Activated T-cell treated with anti-CD3 and anti-CD28 coated beads, Interleukin-2, amount 50 U/mL, for 72 hours (primary cell): ENCODE measurements around the gene ZFAND6. TPM values are rescaled to one million over a fixed set of nuclear protein-coding genes. Genes with fewer than 3 reads are reported as not detected.
"Not testable (repeated sequence)": the region's sequence is repeated elsewhere in the genome, so short reads cannot be mapped to it uniquely, and the experiment has no call there.

Experiments used
- ATAC-seq, 2 donors: fragments of 150-1000 bp; cut with Tn5 transposase; replicated peaks in 1 of 2; 2 replicates each; pipeline ENCODE4 v1.10.0; 2021; ENCODE audit warnings: moderate library complexity in 2 of 2, mild to moderate bottlenecking in 1 of 2
- DNase-seq, 2 donors: peaks; one replicate each; pipeline ENCODE4 v3.0.0; 2021 to 2022; ENCODE audit warnings: mixed read lengths in 1 of 2
- H3K27ac Mint-ChIP-seq: one replicate; pipeline ENCODE4 v1.8.0; 2022; ENCODE audit warnings: mild to moderate bottlenecking, moderate library complexity, mixed read lengths
- H3K27me3 Mint-ChIP-seq: one replicate; pipeline ENCODE4 v1.8.0; 2022; ENCODE audit warnings: low read depth, mixed read lengths
- H3K36me3 Mint-ChIP-seq, 2 donors: one replicate each; pipeline ENCODE4 v1.8.0; 2022; ENCODE audit warnings: mixed read lengths in 2 of 2, mild to moderate bottlenecking in 1 of 2; ENCODE audit not compliant: insufficient read depth in 2 of 2
- H3K4me1 Mint-ChIP-seq: one replicate; pipeline ENCODE4 v1.8.0; 2022; ENCODE audit warnings: low read depth, mixed read lengths
- H3K4me3 Mint-ChIP-seq, 2 donors: one replicate each; pipeline ENCODE4 v1.8.0; 2022; ENCODE audit warnings: mild to moderate bottlenecking in 2 of 2, mixed read lengths in 2 of 2, moderate library complexity in 2 of 2
- H3K9me3 Mint-ChIP-seq, 2 donors: one replicate each; pipeline ENCODE4 v1.8.0; 2022; ENCODE audit warnings: mixed read lengths in 2 of 2
- total RNA-seq, 2 donors: library from RNA; stranded (reverse); gene quantifications; one replicate each; pipeline ENCODE4 v1.2.3, GENCODE V29; 2022

Gene ZFAND6
- total RNA-seq, 2 donors from 2014 or later, result 43.9 to 44.1 TPM

DNA sequence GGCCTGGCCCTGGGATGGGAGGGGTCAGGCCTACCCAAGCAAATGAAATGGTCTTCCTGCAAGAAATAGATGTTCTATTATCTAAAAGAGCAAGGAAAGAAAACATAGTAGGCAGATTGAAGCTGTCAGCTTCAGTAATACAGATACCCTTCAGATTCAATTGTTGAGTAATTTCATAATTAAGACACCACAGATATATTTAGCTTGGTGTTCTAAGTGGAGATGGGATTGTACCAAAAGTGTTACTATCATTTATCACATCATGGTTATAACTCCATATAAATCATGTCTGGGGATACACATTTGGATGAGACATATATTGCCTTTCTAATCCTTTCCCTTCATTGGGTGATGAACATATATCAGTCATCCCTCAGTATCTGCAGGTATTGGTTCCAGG is 51.4 kb downstream of the ZFAND6 start:
- H3K9me3 Mint-ChIP-seq, result no peaks in the 10 kb centered on the region
- H3K4me1 Mint-ChIP-seq, result peaks cover 41% of the 10 kb centered on the region
- no peak for ATAC-seq
- H3K27me3 Mint-ChIP-seq, result no peaks in the 10 kb centered on the region
- no peak overlapping the region for H3K27ac Mint-ChIP-seq
- DNase-seq, result no peak
- no peaks in the 10 kb centered on the region for H3K36me3 Mint-ChIP-seq
- H3K4me3 Mint-ChIP-seq, result no peak overlapping the region

DNA sequence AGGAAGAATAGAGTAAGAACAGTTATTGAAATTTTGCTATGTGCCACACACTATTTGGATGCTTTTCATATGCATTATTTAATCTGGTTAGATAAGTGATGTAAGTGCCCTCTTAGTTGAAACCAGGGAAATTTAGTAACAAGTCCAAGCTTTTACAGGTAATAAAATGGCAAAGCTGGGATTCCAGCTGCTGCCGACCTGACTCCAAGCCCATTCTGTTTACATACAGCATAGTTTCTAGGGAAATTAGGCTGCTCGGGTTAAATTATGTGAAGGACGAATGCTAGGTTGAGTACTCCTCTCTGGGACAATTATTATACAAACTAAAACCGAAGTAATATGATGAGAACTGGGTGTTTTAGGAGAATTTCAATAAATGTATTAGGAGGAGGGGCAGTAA is 54.6 kb downstream of the ZFAND6 start:
- H3K27ac Mint-ChIP-seq, result no peak overlapping the region
- H3K4me3 Mint-ChIP-seq, result no peak overlapping the region
- peaks cover 34% of the 10 kb centered on the region for H3K4me1 Mint-ChIP-seq
- no peaks in the 10 kb centered on the region for H3K27me3 Mint-ChIP-seq
- H3K9me3 Mint-ChIP-seq, result no peaks in the 10 kb centered on the region
- H3K36me3 Mint-ChIP-seq, result no peaks in the 10 kb centered on the region
- no peak for ATAC-seq
- no peak for DNase-seq

GRCh38 chr15:80115021-80115420 is 55.5 kb downstream of the ZFAND6 start:
- Mint-ChIP-seq H3K4me1 (peaks cover 31% of the 10 kb centered on the region), H3K36me3 (no peaks in the 10 kb centered on the region), H3K9me3 (no peaks in the 10 kb centered on the region), H3K4me3 (no peak overlapping the region), H3K27ac (no peak overlapping the region), H3K27me3 (no peaks in the 10 kb centered on the region)
- ATAC-seq (no peak), DNase-seq (no peak)

GRCh38 chr15:80118956-80119355 is 59.5 kb downstream of the ZFAND6 start:
- peaks cover 14% of the 10 kb centered on the region for H3K4me1 Mint-ChIP-seq
- H3K9me3 Mint-ChIP-seq, result no peaks in the 10 kb centered on the region
- no peak overlapping the region for H3K27ac Mint-ChIP-seq
- no peak overlapping the region for H3K4me3 Mint-ChIP-seq
- no peak for ATAC-seq
- no peak for DNase-seq
- H3K27me3 Mint-ChIP-seq, result no peaks in the 10 kb centered on the region
- peaks cover 6 to 7% of the 10 kb centered on the region in 2 donors for H3K36me3 Mint-ChIP-seq

DNA sequence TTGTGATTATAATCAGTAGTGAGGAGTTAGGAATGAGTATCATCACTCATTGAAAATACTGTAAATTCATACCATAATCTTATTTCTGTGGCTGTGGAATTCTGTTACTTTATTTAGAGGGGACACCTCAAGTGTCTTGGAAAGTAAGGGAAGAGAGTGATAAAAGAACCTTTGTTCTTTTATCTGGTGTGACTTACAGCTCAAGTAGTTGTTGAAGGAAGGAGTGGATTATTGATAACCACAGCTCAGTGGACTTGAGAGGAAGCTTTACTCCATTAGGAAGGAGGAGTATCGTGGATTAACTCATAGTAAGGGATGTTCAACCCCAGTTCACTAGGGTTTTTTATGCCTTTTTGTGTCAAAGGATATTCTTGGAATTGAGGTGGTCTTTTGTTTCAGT is 61.2 kb downstream of the ZFAND6 start:
- Mint-ChIP-seq H3K36me3 (peaks cover 7% of the 10 kb centered on the region in 2 donors), H3K27ac (no peak overlapping the region), H3K9me3 (no peaks in the 10 kb centered on the region), H3K4me1 (peaks cover 4% of the 10 kb centered on the region), H3K27me3 (no peaks in the 10 kb centered on the region), H3K4me3 (no peak overlapping the region)
- no peak for ATAC-seq
- DNase-seq, result no peak

DNA sequence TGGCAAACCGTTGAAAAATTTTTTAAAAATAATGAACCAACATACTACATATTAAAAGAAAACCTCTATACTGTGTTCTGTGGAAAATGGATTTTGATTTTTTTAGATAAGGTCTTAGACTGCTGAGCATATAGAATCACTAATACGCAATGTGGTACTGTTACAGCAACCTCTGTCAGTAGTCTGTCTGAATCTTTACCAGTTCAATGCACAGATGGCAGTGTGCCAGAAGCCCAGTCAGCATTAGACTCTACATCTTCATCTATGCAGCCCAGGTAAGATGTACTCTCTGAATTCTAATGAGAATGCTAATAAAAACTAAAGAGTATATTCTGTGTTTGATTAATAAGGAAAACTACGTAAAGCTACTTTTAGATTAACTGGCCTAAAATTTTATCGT is 62.1 kb downstream of the ZFAND6 start:
- Mint-ChIP-seq H3K4me1 (no peaks in the 10 kb centered on the region), H3K36me3 (peaks cover 7 to 13% of the 10 kb centered on the region in 2 donors), H3K9me3 (no peaks in the 10 kb centered on the region)

DNA sequence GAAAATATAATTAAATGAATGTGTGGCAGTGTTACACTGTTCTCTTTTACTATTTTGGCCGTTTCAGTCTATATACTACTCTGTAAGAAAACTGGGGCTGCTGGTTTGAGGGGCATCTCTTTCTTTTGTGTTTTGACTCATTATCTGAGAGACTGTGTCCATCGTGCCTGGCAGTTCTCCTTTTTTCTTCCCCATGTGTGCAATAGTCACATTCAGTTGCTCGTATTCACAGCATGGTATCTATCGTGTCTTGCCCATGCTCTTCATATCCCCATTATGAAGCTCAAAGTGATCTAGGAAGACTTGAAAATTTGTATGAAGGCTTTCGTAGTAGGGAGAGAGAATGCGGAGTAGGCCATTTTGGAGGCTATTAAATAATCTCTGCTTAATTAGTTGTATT is 63.6 kb downstream of the ZFAND6 start:
- no peaks in the 10 kb centered on the region for H3K9me3 Mint-ChIP-seq
- no peaks in the 10 kb centered on the region for H3K4me1 Mint-ChIP-seq
- peaks cover 7 to 13% of the 10 kb centered on the region in 2 donors for H3K36me3 Mint-ChIP-seq
- H3K27ac Mint-ChIP-seq, result no peak overlapping the region
- ATAC-seq (no peak), DNase-seq (no peak)
- H3K27me3 Mint-ChIP-seq, result no peaks in the 10 kb centered on the region
- H3K4me3 Mint-ChIP-seq, result no peak overlapping the region

More for the DNA sequence above, 62.1 kb downstream of the ZFAND6 start:
- Mint-ChIP-seq H3K27me3 (no peaks in the 10 kb centered on the region), H3K4me3 (no peak overlapping the region), H3K27ac (no peak overlapping the region)
- DNase-seq (no peak), ATAC-seq (no peak)

- DNase-seq, H3K27me3 Mint-ChIP-seq, ATAC-seq, H3K9me3 Mint-ChIP-seq, H3K4me1 Mint-ChIP-seq, H3K27ac Mint-ChIP-seq, H3K4me3 Mint-ChIP-seq: not testable (repeated sequence)
- peaks cover 7 to 13% of the 10 kb centered on the region in 2 donors for H3K36me3 Mint-ChIP-seq
Observed at GRCh38 chr15:80127253-80127652, 67.8 kb downstream of the ZFAND6 start.

DNA sequence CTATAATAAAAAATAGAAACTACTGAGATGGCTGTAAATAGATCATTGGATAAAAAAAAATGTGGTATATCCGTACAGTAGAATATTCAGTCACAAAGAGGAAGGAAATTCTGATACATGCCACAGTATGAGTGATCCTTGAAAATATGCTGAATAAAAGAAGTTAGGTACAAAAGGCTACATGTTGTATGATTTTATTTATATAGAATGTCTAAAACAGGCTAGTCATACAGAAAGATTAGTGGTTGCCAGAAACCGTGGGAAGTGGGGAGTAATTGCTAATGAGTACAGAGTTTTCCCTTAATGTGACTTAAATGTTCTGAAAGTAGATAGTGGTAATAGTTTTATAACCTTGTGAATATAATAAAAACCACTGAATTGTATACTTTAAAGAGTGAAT is 68.4 kb downstream of the ZFAND6 start:
- DNase-seq (no peak), ATAC-seq (no peak)
- H3K9me3 Mint-ChIP-seq, result no peaks in the 10 kb centered on the region
- no peak overlapping the region for H3K27ac Mint-ChIP-seq
- no peaks in the 10 kb centered on the region for H3K27me3 Mint-ChIP-seq
- no peaks in the 10 kb centered on the region for H3K4me1 Mint-ChIP-seq
- H3K36me3 Mint-ChIP-seq, result peaks cover 7 to 12% of the 10 kb centered on the region in 2 donors
- no peak overlapping the region for H3K4me3 Mint-ChIP-seq

GRCh38 chr15:80132382-80132781 is 72.9 kb downstream of the ZFAND6 start:
- Mint-ChIP-seq H3K4me1 (no peaks in the 10 kb centered on the region), H3K27ac (no peak overlapping the region), H3K9me3 (no peaks in the 10 kb centered on the region), H3K27me3 (no peaks in the 10 kb centered on the region), H3K4me3 (no peak overlapping the region), H3K36me3 (peaks cover 2 to 3% of the 10 kb centered on the region in 2 donors)
- DNase-seq (no peak), ATAC-seq (no peak)

DNA sequence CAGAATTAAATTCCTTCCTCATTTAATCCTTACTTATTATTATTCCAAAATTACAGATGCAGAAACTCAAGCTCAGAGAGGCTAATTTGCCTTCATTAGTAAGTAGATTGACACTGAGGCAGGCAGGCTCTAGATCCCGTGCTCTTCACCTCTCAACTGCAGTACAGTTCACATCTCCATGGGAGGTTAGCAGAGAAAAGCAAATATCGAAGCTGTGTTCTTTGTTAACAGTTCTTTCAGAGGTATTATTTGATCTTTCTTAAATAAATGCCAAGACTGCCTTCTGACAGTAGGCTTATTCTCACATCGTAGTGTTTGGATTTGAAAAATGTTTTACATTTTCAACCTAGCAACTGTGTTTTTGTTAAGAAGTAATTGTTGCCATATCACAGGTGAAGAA is 77.4 kb downstream of the ZFAND6 start:
- no peak for ATAC-seq
- H3K36me3 Mint-ChIP-seq, result peaks cover 0 to 4% of the 10 kb centered on the region in 2 donors
- H3K27me3 Mint-ChIP-seq, result no peaks in the 10 kb centered on the region
- H3K4me1 Mint-ChIP-seq, result no peaks in the 10 kb centered on the region
- H3K27ac Mint-ChIP-seq, result no peak overlapping the region
- no peak for DNase-seq
- no peak overlapping the region for H3K4me3 Mint-ChIP-seq
- no peaks in the 10 kb centered on the region for H3K9me3 Mint-ChIP-seq

DNA sequence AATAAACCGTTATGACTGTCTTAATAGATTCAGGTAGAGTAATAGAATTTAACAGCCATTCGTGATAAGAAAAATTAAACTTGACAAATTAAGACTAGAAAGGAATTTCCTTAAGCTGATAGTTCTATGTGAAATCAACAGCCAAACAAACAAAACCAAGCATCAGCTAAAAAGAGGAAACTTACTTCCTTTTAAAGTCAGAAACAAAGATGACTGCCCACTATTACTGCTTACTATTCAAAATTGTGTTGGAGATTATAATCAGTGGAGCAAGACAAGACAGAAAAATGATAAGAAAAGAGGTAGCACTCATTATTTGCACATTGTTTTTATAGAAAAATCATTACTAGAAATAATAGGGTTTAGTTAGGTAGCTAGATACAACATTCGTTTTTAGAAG is 79.5 kb downstream of the ZFAND6 start:
- peaks cover 0 to 4% of the 10 kb centered on the region in 2 donors for H3K36me3 Mint-ChIP-seq
- no peaks in the 10 kb centered on the region for H3K4me1 Mint-ChIP-seq
- no peak overlapping the region for H3K4me3 Mint-ChIP-seq
- DNase-seq, result no peak
- H3K27me3 Mint-ChIP-seq, result no peaks in the 10 kb centered on the region
- no peak overlapping the region for H3K27ac Mint-ChIP-seq
- no peak for ATAC-seq
- H3K9me3 Mint-ChIP-seq, result no peaks in the 10 kb centered on the region

DNA sequence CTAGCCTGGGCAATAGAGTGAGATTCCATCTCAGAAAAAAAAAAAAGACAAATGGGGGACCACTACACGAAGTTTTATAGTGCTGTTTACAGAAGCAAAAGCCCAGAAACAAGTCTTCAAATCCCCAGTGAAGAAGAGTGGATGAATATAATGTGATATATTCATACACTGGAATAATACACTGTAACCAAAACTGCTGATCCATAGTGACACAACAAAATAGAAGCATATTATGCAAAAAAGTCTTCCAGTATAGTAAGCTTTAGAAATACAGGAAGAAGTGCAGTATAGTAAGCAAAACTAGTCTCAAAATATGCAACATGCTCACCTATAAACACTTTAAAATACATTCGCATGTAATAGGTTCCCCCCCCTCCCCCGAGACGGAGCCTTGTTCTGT is 81.4 kb downstream of the ZFAND6 start:
- ATAC-seq (no peak), DNase-seq (no peak)
- no peaks in the 10 kb centered on the region for H3K27me3 Mint-ChIP-seq
- no peaks in the 10 kb centered on the region for H3K4me1 Mint-ChIP-seq
- no peak overlapping the region for H3K27ac Mint-ChIP-seq
- peaks cover 0 to 1% of the 10 kb centered on the region in 2 donors for H3K36me3 Mint-ChIP-seq
- H3K4me3 Mint-ChIP-seq, result no peak overlapping the region
- H3K9me3 Mint-ChIP-seq, result no peaks in the 10 kb centered on the region

- Mint-ChIP-seq H3K27ac (no peak overlapping the region), H3K9me3 (no peaks in the 10 kb centered on the region), H3K4me1 (no peaks in the 10 kb centered on the region), H3K4me3 (no peak overlapping the region), H3K27me3 (no peaks in the 10 kb centered on the region), H3K36me3 (peaks cover 0 to 1% of the 10 kb centered on the region in 2 donors)
- ATAC-seq (no peak), DNase-seq (no peak)
Observed at GRCh38 chr15:80141916-80142598, 82.6 kb downstream of the ZFAND6 start.
